A673 (cell line): Measurements from ENCODE around the gene SNX8. TPM values are rescaled to one million over a fixed set of nuclear protein-coding genes. Genes with fewer than 3 reads are reported as not detected.

ENCODE experiments used
- BruUV-seq: library from RNA; stranded (reverse); fragments of 400-500 nt; replicated peaks from 2 replicates; lab custom pipeline; 2021; lab: Mats Ljungman, UMichigan
- CTCF ChIA-PET: fragments of 300-600 bp; sonication (Branson Sonifier 250); formaldehyde crosslinking; loops from one replicate; lab custom pipeline; 2022; ENCODE audit warnings: antibody characterized with exemption; lab: Charles Lee
- POLR2A ChIA-PET: fragments of 300-600 bp; sonication (Branson Sonifier 250); formaldehyde crosslinking; loops from one replicate; lab custom pipeline; 2022; ENCODE audit warnings: antibody characterized with exemption; ENCODE audit not compliant: low non-redundant PET; lab: Charles Lee
- DNase-seq: peaks from one replicate; pipeline ENCODE4 v3.0.0-alpha.2; 2015; ENCODE audit warnings: low spot score
- H3K27ac ChIP-seq: fragments of 200-600 bp; sonication (generic); 2 replicates; pipeline ENCODE4 v1.5.1; 2016; ENCODE audit warnings: mixed run types, low read depth, mild to moderate bottlenecking, mixed read lengths, antibody characterized with exemption, low read length; ENCODE audit not compliant: poor library complexity, severe bottlenecking
- H3K27me3 ChIP-seq: fragments of 200-600 bp; sonication (generic); replicated peaks from 2 replicates; pipeline ENCODE4 v1.6.1; 2017; ENCODE audit warnings: mixed run types, low read depth, mild to moderate bottlenecking, mixed read lengths, antibody characterized with exemption, low read length; ENCODE audit not compliant: insufficient read depth, poor library complexity
- H3K36me3 ChIP-seq: fragments of 200-600 bp; sonication (generic); 2 replicates; pipeline ENCODE4 v1.6.1; 2016; ENCODE audit warnings: mixed run types, mild to moderate bottlenecking, mixed read lengths, antibody characterized with exemption, low read length; ENCODE audit not compliant: insufficient read depth, poor library complexity, severe bottlenecking
- H3K4me1 ChIP-seq: fragments of 200-600 bp; sonication (generic); 2 replicates; pipeline ENCODE4 v1.6.1; 2017; ENCODE audit warnings: mixed run types, mild to moderate bottlenecking, mixed read lengths, antibody characterized with exemption, low read length; ENCODE audit not compliant: insufficient read depth, poor library complexity, severe bottlenecking
- H3K4me3 ChIP-seq: fragments of 200-600 bp; sonication (generic); 2 replicates; pipeline ENCODE4 v1.5.1; 2016; ENCODE audit warnings: low read depth, mixed run types, mild to moderate bottlenecking, mixed read lengths, low read length; ENCODE audit not compliant: poor library complexity, severe bottlenecking
- H3K9me3 ChIP-seq: fragments of 200-600 bp; sonication (generic); 2 replicates; pipeline ENCODE4 v1.6.1; 2016; ENCODE audit warnings: mixed run types, low read depth, mild to moderate bottlenecking, mixed read lengths, antibody characterized with exemption, low read length; ENCODE audit not compliant: poor library complexity, severe bottlenecking
- EZH2 ChIP-seq: fragments of 200-600 bp; sonication (generic); IDR thresholded peaks from 2 replicates; pipeline ENCODE4 v1.6.1; 2017; ENCODE audit warnings: borderline replicate concordance, low read depth, mild to moderate bottlenecking, mixed read lengths, antibody characterized with exemption, low read length; ENCODE audit not compliant: poor library complexity, severe bottlenecking
- intact Hi-C: fragments of 100-400 bp; cut with micrococcal nuclease; formaldehyde crosslinking; loops from one replicate; pipeline ENCODE4 v1.10.0; 2022; ENCODE audit not compliant: unreplicated experiment
- total RNA-seq: library from RNA; stranded (reverse); gene quantifications from 2 replicates; pipeline ENCODE4 v1.2.3, GENCODE V29; 2021
- TF ChIP-seq, protein P1 (sequence below): fragments of 300-800, 200-600 bp; sonication (generic); conservative IDR thresholded peaks from 2 replicates; pipeline ENCODE4 v1.5.1; 2017; ENCODE audit warnings: low read depth, mild to moderate bottlenecking, antibody characterized with exemption, low read length, moderate library complexity, mixed read lengths

SNX8 gene
- total RNA-seq, 1 experiment from 2014 or later = 42.9 TPM

GRCh38 chr7:2204446-2204845 is 109.8 kb downstream of the SNX8 start:
- peaks cover 10% of the 10 kb centered on the region for H3K36me3 ChIP-seq
- no peak for DNase-seq
- ChIA-PET POLR2A (no interaction called here), CTCF (no interaction called here)
- no peak overlapping the region for H3K4me3 ChIP-seq
- TF ChIP-seq, protein P1, sequence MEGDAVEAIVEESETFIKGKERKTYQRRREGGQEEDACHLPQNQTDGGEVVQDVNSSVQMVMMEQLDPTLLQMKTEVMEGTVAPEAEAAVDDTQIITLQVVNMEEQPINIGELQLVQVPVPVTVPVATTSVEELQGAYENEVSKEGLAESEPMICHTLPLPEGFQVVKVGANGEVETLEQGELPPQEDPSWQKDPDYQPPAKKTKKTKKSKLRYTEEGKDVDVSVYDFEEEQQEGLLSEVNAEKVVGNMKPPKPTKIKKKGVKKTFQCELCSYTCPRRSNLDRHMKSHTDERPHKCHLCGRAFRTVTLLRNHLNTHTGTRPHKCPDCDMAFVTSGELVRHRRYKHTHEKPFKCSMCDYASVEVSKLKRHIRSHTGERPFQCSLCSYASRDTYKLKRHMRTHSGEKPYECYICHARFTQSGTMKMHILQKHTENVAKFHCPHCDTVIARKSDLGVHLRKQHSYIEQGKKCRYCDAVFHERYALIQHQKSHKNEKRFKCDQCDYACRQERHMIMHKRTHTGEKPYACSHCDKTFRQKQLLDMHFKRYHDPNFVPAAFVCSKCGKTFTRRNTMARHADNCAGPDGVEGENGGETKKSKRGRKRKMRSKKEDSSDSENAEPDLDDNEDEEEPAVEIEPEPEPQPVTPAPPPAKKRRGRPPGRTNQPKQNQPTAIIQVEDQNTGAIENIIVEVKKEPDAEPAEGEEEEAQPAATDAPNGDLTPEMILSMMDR = no peak
- TF ChIP-seq EZH2 = no peak
- no peaks in the 10 kb centered on the region for H3K9me3 ChIP-seq
- no peak overlapping the region for H3K27ac ChIP-seq
- BruUV-seq = no TSS peak
- H3K4me1 ChIP-seq = peaks cover 10% of the 10 kb centered on the region
- no peaks in the 10 kb centered on the region for H3K27me3 ChIP-seq
- intact Hi-C loops = loop anchor here (10.0 kb wide), 1 partner anchor 540 kb away; no protein-coding TSS in a partner anchor

- Histone ChIP-seq H3K27ac (no peak overlapping the region), H3K4me1 (peaks cover 10% of the 10 kb centered on the region), H3K4me3 (no peak overlapping the region), H3K27me3 (no peaks in the 10 kb centered on the region), H3K36me3 (peaks cover 10% of the 10 kb centered on the region), H3K9me3 (no peaks in the 10 kb centered on the region)
- ChIA-PET POLR2A (no interaction called here), CTCF (no interaction called here)
- BruUV-seq = no TSS peak
- TF ChIP-seq, protein P1 = no peak
- intact Hi-C loops = loop anchor here (10.0 kb wide), 1 partner anchor 539 kb away; no protein-coding TSS in a partner anchor
- DNase-seq = no peak
These were observed 110.4 kb downstream of the SNX8 start for GRCh38 chr7:2203766-2204300.

- Histone ChIP-seq H3K36me3 (peaks cover 7% of the 10 kb centered on the region), H3K27me3 (no peaks in the 10 kb centered on the region), H3K4me3 (no peak overlapping the region), H3K27ac (no peak overlapping the region), H3K4me1 (peaks cover 10% of the 10 kb centered on the region), H3K9me3 (no peaks in the 10 kb centered on the region)
- ChIA-PET POLR2A (no interaction called here), CTCF (no interaction called here)
- no TSS peak for BruUV-seq
- no peak for TF ChIP-seq EZH2
- TF ChIP-seq, protein P1 = peak; percentile 17; the same call in 1 of the 2 replicates
- no peak for DNase-seq
- intact Hi-C loops = loop anchor here (10.0 kb wide), 1 partner anchor 538 kb away; no protein-coding TSS in a partner anchor
These were observed 111.1 kb downstream of the SNX8 start for GRCh38 chr7:2202901-2203765.
